GM19467 (cell line): ENCODE measurements around the gene EGFL6.
"Not testable (repeated sequence)": the region's sequence is repeated elsewhere in the genome, so short reads cannot be mapped to it uniquely, and the experiment has no call there.

Experiments
- ATAC-seq: cut with Tn5 transposase; IDR thresholded peaks from one replicate; pipeline ENCODE4 v1.9.1; 2021; ENCODE audit warnings: mild to moderate bottlenecking, moderate library complexity; ENCODE audit not compliant: unreplicated experiment

The EGFL6 gene

DNA sequence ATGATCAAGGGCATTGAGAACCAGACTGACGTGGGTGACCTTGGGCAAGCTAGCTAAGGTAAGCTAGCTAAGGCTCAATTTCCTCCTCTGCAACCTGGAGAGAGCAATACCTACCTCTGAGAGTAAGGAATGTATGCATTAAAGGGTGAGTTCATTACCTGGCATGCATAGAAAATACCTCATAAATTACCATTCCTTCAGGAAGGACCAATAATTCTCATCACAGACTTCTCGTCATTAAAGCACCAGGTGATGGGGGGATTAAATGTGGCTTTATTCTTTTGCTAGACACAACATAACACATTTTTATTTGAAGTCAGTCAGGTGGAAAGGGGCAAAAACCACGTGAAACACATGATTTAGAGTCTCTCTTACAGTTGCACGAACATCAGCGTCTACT, 21.5 kb downstream of the EGFL6 start:
- ATAC-seq = no peak

DNA sequence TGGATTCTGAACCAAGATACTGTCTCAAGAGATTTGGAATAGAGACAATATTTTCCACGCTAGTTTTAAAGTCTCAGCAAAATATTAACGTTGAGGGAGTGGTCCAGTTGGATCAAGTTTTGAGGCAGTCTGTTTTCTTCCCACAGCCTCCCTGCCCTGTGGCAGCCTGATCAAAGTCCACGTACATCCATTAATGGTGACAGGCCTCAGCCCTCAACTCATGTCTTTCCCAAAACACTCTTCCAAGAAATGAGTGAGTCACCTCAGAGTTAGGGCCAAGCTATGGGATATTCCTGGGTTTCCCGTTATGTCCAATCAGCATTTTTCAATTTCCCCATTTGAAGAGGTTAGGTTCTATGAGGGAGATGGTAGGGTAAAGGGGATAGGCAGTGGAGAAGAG, 28.5 kb downstream of the EGFL6 start:
- ATAC-seq = no peak

DNA sequence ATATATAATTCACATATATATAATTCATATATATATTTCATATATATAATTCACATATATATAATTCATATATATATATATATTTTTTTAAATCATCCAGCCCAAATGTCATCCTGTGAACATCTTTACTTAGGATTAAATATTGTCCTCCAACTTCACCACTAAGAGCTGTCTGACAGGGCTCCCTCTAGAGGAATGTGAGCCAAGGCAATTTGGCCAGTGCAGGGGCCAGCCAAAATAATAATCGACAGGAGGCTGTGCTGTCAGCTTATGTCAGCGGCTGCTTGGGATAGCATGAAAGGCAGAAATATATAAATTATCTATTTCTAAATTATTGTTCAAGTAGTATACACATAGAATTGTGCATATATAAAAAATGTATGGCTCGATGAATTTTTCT, 29.5 kb downstream of the EGFL6 start:
- no peak for ATAC-seq

DNA sequence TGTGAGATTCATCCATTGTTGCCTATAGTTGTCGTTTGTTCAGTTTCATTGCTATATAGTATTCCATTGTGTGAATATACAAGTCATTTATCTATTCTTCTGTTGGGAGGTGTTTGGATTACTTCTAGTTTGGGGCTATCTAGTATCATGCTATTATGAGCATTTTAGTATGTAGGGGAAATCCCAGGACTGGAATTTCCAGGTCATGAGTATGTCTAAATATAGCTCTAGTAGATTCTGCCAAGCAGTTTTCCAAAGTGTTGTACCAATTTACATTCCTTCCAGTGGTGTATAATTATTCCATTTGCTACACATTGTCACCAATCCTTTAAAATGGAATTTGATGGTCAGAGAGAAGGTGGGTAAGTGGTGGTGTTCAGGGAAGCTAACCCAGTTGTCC, 30.1 kb downstream of the EGFL6 start:
- ATAC-seq = no peak

- no peak for ATAC-seq
These were observed 36.2 kb downstream of the EGFL6 start for GRCh38 chrX:13605611-13606010.

- ATAC-seq = no peak
These were observed 38.1 kb downstream of the EGFL6 start for GRCh38 chrX:13607331-13607995.

DNA sequence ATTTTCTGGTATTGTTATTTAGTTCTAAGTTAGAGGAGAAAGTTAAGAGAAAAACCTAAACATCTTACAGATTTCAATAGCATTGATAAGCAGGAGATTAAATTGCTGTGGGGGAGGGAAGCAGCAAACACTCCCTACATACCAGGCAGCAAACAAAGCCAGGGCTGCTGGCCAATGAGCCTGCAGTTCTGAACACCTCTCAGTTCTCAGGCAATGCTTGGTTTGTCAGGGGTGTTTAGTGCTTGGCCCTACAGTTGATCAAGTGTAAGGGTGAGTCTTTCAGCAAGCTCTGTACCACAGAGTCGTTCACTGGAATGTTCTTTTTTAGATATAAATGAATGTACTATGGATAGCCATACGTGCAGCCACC, 38.6 kb downstream of the EGFL6 start:
- ATAC-seq = no peak

GRCh38 chrX:13614154-13614553, 44.8 kb downstream of the EGFL6 start:
- no peak for ATAC-seq

- no peak for ATAC-seq
These were observed 50.8 kb downstream of the EGFL6 start for GRCh38 chrX:13620207-13620606.

DNA sequence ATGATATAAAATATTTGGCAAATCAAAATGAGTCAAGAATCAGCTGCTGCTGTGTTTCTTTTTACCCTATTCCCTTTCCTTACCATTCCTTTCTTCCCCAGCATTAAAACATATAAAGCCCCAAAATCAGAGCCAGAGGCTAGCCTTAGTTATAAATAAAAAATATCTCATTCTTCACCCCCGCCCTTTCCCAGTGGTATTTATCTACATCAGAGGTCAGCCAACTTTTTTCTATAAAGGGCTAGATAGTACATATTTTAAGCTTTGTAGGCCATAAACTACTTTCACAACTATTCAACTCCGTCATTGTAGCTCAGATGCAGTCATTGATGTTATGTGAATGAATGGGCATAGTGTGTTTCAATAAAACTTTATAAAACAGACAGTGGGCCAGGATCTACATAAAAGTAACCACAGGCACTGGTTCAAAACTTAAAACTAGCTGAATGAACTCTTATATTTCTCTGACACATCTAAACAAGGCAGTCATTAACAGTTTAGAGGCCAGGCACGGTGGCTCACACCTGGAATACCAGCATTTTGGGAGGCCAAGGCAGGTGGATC, 53.1 kb downstream of the EGFL6 start:
- ATAC-seq = no peak

DNA sequence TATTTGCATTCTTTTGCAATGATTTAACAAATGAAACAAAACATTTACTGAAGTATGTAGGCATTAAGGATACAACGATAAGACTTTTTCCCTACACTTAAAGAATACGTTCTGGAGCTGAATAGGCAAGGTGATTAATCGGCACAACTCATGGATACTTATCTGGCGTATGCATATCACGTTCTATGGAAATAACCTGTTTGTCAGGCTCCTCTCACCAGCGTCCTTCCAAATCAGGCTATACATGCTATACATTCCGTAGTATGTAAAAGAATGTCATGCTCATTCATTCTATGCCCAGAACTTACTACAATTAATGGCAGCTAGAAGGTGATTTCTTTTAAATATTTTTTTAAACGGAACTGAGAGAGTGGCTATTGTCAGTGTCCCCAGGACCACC, 57.9 kb downstream of the EGFL6 start:
- no peak for ATAC-seq

- ATAC-seq = not testable (repeated sequence)
These were observed 67.8 kb downstream of the EGFL6 start for GRCh38 chrX:13637224-13637623.

DNA sequence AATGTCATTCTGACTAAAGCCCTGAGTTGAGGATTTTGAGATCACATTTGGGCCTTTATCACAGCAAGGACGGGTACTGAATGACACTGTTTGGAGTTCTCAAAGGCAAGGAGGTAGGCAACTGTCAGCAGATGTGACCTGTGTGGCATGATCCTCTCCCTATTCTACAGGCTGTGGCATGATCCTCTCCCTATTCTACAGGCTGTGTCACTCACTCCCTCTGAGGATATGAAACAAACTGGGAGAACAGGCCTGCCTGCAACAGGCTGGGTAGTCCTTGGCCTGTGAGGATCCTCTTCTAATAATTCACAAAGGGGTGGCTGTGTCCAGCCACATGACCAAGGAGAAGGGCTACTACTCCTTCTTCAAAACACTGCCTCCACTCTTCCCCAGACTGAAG, 68.6 kb downstream of the EGFL6 start:
- ATAC-seq = no peak

DNA sequence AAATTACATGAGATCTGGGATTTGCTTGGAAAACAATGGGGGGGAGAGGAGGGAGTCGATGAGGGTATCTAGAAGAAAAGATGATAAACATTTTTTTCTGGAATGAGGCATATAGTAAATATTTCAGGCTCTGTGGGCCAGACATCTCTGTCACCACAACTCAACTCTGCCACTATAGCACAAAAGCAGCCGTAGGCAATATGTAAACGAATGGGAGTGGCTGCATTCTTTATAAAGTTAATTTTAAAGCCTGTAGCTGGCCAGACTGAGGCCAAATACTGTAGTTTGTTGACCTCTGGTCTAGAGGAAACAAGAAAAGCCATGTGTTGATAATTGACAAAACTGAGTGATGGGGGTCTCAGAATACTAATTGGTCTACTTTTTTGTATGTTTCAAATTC, 69.4 kb downstream of the EGFL6 start:
- no peak for ATAC-seq

DNA sequence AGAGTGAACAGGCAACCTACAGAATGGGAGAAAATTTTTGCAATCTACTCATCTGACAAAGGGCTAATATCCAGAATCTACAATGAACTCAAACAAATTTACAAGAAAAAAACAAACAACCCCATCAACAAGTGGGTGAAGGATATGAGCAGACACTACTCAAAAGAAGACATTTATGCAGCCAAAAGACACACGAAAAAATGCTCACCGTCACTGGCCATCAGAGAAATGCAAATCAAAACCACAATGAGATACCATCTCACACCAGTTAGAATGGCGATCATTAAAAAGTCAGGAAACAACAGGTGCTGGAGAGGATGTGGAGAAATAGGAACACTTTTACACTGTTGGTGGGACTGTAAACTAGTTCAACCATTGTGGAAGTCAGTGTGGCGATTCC, 72.3 kb downstream of the EGFL6 start:
- ATAC-seq = not testable (repeated sequence)

DNA sequence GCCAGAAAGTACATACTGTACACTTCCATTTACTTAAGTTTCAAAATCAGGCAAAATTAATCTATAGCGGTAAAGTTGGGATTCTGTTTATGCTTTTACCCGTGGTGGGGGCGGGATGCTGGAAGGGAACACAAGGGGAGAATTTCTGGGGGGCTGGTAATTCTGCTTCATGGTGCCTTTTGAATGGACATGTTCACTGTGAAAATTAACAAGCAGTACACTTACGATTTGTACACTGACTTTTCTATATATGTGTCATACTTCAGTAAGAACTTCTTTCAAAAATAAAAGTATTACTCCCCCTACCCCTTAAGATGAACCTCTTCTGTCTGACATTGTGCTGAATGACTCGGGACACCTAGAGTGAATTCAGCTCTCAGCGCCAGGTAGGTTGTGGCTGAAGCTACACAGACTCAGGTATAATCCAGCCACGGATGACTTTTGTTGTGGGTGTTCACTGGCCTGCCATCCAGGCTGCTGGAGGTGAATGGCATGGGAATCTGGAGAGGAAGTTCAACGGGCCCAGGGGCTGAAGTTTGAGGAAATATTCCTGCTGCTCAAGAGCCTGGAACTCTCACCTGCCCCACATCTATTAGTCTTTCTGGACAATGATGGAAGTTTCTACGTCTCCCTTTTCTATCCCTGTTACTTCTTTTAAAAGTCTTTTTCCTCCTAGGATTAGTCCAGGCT, 76.2 kb downstream of the EGFL6 start:
- no peak for ATAC-seq

GRCh38 chrX:13646154-13646549, 76.8 kb downstream of the EGFL6 start:
- no peak for ATAC-seq

DNA sequence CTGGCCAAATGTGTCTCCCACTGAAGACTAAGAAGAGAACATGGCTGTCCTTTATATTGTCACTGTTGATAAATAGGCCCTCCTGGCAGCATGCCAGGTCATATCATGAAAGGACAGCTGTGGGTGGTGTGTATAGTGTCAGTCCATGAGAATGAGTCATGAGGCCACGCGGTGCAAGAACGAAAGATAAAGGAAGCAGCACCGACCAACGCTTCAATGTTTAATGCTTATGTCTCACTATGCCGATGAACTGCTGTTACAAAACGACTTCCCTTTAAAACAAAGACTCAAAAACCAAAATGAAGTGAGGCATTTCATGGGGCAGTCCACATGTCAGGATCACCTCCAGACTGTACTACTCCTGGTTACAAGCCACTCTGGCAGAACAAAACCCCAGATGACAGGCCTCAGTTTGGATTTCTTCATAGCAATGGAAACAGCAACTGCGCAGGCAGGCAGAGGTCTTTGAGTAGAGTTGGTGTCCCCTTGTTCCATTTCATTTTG, 78.4 kb downstream of the EGFL6 start:
- no peak for ATAC-seq

DNA sequence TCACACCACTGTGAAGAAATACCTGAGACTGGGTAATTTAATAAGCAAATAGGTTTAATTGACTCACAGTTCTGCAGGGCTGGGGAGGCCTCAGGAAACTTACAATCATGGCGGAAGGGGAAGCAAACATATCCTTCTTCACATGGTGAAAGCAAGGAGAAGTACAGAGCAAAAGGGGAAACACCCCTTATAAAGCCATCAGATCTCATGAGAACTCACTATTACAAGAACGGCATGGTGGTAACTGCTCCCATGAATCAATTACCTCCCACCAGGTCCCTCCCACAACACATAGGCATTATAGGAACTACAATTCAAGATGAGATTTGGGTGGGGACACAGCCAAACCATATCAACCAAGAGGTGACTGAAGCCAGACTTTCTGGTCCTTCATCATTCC, 78.9 kb downstream of the EGFL6 start:
- ATAC-seq = not testable (repeated sequence)

- no peak for ATAC-seq
These were observed 80.4 kb downstream of the EGFL6 start for GRCh38 chrX:13649838-13650237.

- ATAC-seq = no peak
These were observed 80.9 kb downstream of the EGFL6 start for GRCh38 chrX:13650318-13650717.

DNA sequence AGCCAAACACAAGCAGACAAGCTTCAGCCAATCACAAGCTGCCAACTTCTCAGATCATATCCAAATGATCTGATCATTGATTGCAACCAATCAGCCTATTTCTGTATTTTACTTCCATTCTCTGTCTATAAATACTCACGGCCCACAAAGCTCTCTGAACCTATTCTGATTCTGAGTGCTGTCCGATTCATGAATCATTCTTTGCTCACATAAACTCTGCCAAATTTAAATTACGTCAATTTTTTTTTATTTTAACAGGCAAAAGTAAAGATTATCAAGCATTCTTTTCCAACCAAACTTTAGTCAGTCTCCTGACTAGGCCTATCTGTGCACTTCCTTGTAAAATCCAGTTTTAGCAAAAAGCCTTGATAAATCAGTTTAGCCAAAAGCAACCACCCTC, 81.7 kb downstream of the EGFL6 start:
- ATAC-seq = no peak
